ENCODE results near the gene DRC3. TPM values are rescaled to one million over a fixed set of nuclear protein-coding genes. Genes with fewer than 3 reads are reported as not detected.

Gene DRC3
- total RNA-seq, 1 experiment from 2014 or later, result 2.3 TPM

- H3K36me3 Mint-ChIP-seq (ENCODE audit: insufficient read depth, unreplicated experiment), result peaks cover 7% of the 10 kb centered on the region
- no peak overlapping the region for H3K4me3 Mint-ChIP-seq (ENCODE audit: unreplicated experiment)
- POLR2A ChIA-PET, result no interaction called here
- peaks cover 19% of the 10 kb centered on the region for H3K4me1 Mint-ChIP-seq (ENCODE audit: insufficient read depth, unreplicated experiment)
- no peak for TF ChIP-seq CTCF (IDR thresholded peaks at IDR 0.05; ENCODE audit: unreplicated experiment)
- intact Hi-C loops (cut with micrococcal nuclease), result no loop called here
- DNase-seq (ENCODE audit: unreplicated experiment), result no peak
- H3K27me3 Mint-ChIP-seq (ENCODE audit: insufficient read depth, unreplicated experiment), result no peaks in the 10 kb centered on the region
- CTCF ChIA-PET, result interaction anchor here (0.6 to 1.0 kb wide), 2 partner anchors 76 to 397 kb away, joined by 3 to 4 read pairs; no protein-coding TSS in a partner anchor
- H3K27ac Mint-ChIP-seq (ENCODE audit: low read depth, unreplicated experiment), result peak overlapping the region; percentile 63
- no peaks in the 10 kb centered on the region for H3K9me3 Mint-ChIP-seq (ENCODE audit: unreplicated experiment)
- BruUV-seq (replicated peaks), result no TSS peak
These were observed 6.3 kb upstream of the DRC3 start for GRCh38 chr17:17966399-17966798.

- TSS peak; percentile 47 for BruUV-seq (replicated peaks)
- no peaks in the 10 kb centered on the region for H3K27me3 Mint-ChIP-seq (ENCODE audit: insufficient read depth, unreplicated experiment)
These were observed 1.8 kb upstream of the DRC3 start for GRCh38 chr17:17970699-17971430.

GRCh38 chr17:17971431-17972125, 1.1 kb upstream of the DRC3 start:
- Mint-ChIP-seq H3K27ac (ENCODE audit: low read depth, unreplicated experiment) (peak overlapping the region; percentile 98), H3K9me3 (ENCODE audit: unreplicated experiment) (no peaks in the 10 kb centered on the region), H3K4me1 (ENCODE audit: insufficient read depth, unreplicated experiment) (peaks cover 20% of the 10 kb centered on the region), H3K27me3 (ENCODE audit: insufficient read depth, unreplicated experiment) (no peaks in the 10 kb centered on the region), H3K4me3 (ENCODE audit: unreplicated experiment) (peak overlapping the region; percentile 90), H3K36me3 (ENCODE audit: insufficient read depth, unreplicated experiment) (no peaks in the 10 kb centered on the region)
- POLR2A ChIA-PET, result interaction anchor here (0.7 to 2.1 kb wide), 11 partner anchors 12 to 131 kb away, joined by 3 to 22 read pairs (median 7); partner anchors contain the start of gene ATPAF2
- BruUV-seq (replicated peaks), result no TSS peak
- CTCF ChIA-PET, result interaction anchor here (0.5 to 0.9 kb wide), 3 partner anchors 11 to 82 kb away, joined by 3 to 5 read pairs (median 3); no protein-coding TSS in a partner anchor
- no peak for TF ChIP-seq CTCF (IDR thresholded peaks at IDR 0.05; ENCODE audit: unreplicated experiment)
- intact Hi-C loops (cut with micrococcal nuclease), result loop anchor here (1.0 to 2.0 kb wide), 5 partner anchors 19 to 81 kb away; partner anchors contain the start of genes ATPAF2 and GID4
- no peak for DNase-seq (ENCODE audit: unreplicated experiment)

More at GRCh38 chr17:17970699-17971430, 1.8 kb upstream of the DRC3 start:
- TF ChIP-seq CTCF (IDR thresholded peaks at IDR 0.05; ENCODE audit: unreplicated experiment), result no peak
- ChIA-PET CTCF (interaction anchor here (0.5 to 0.7 kb wide), 2 partner anchors 10 to 81 kb away, joined by 3 to 5 read pairs; no protein-coding TSS in a partner anchor), POLR2A (interaction anchor here (0.7 to 1.7 kb wide), 5 partner anchors 9 to 70 kb away, joined by 3 to 9 read pairs (median 4); no protein-coding TSS in a partner anchor)
- Mint-ChIP-seq H3K4me3 (ENCODE audit: unreplicated experiment) (peak overlapping the region; percentile 90), H3K4me1 (ENCODE audit: insufficient read depth, unreplicated experiment) (peaks cover 20% of the 10 kb centered on the region), H3K27ac (ENCODE audit: low read depth, unreplicated experiment) (peak overlapping the region; percentile 98), H3K36me3 (ENCODE audit: insufficient read depth, unreplicated experiment) (no peaks in the 10 kb centered on the region), H3K9me3 (ENCODE audit: unreplicated experiment) (no peaks in the 10 kb centered on the region)
- intact Hi-C loops (cut with micrococcal nuclease), result no loop called here
- DNase-seq (ENCODE audit: unreplicated experiment), result no peak

GRCh38 chr17:17972952-17973254, 241 bp downstream of the DRC3 start:
- CTCF ChIA-PET, result interaction anchor here (0.9 to 1.7 kb wide), 4 partner anchors 12 to 55 kb away, joined by 3 to 6 read pairs (median 4); no protein-coding TSS in a partner anchor

More at GRCh38 chr17:17972952-17973254, 241 bp downstream of the DRC3 start:
- H3K27ac Mint-ChIP-seq (ENCODE audit: low read depth, unreplicated experiment), result peak overlapping the region; percentile 98
- no peak for DNase-seq (ENCODE audit: unreplicated experiment)
- H3K36me3 Mint-ChIP-seq (ENCODE audit: insufficient read depth, unreplicated experiment), result no peaks in the 10 kb centered on the region
- BruUV-seq (replicated peaks), result no TSS peak
- peak overlapping the region; percentile 90 for H3K4me3 Mint-ChIP-seq (ENCODE audit: unreplicated experiment)
- intact Hi-C loops (cut with micrococcal nuclease), result loop anchor here (1.0 to 2.0 kb wide), 5 partner anchors 18 to 82 kb away; partner anchors contain the start of genes ATPAF2 and GID4
- H3K4me1 Mint-ChIP-seq (ENCODE audit: insufficient read depth, unreplicated experiment), result peaks cover 13% of the 10 kb centered on the region
- no peak for TF ChIP-seq CTCF (IDR thresholded peaks at IDR 0.05; ENCODE audit: unreplicated experiment)
- no peaks in the 10 kb centered on the region for H3K9me3 Mint-ChIP-seq (ENCODE audit: unreplicated experiment)
- POLR2A ChIA-PET, result interaction anchor here (0.7 to 2.1 kb wide), 19 partner anchors 11 to 244 kb away, joined by 3 to 22 read pairs (median 5); partner anchors contain the start of genes ATPAF2 and SREBF1
- H3K27me3 Mint-ChIP-seq (ENCODE audit: insufficient read depth, unreplicated experiment), result no peaks in the 10 kb centered on the region

All from MCF 10A (cell line).